OCI-LY1 (cell line): ENCODE results near the gene MAP2K6.
"Not testable (repeated sequence)": the region's sequence is repeated elsewhere in the genome, so short reads cannot be mapped to it uniquely, and the experiment has no call there.

ENCODE experiments used
- H2AFZ ChIP-seq: fragments of 200-600 bp; sonication (generic), shearing (Covaris generic); 2 replicates; pipeline ENCODE4 v1.6.0; 2014; ENCODE audit warnings: antibody characterized with exemption, mild to moderate bottlenecking, low read length
- H3F3A ChIP-seq: fragments of 200-600 bp; sonication (generic), shearing (Covaris generic); 2 replicates; pipeline ENCODE4 v1.6.0; 2014; ENCODE audit warnings: mild to moderate bottlenecking, antibody characterized with exemption, low read length, moderate library complexity; ENCODE audit not compliant: insufficient read depth
- H3K27ac ChIP-seq: fragments of 200-600 bp; sonication (generic); 2 replicates; pipeline ENCODE4 v1.5.1; 2014; ENCODE audit warnings: low read length, mixed run types, mild to moderate bottlenecking, low read depth; ENCODE audit not compliant: poor library complexity, severe bottlenecking
- H3K27me3 ChIP-seq: fragments of 200-600 bp; sonication (generic); 2 replicates; pipeline ENCODE4 v1.6.0; 2014; ENCODE audit warnings: antibody characterized with exemption, mild to moderate bottlenecking, low read length, moderate library complexity; ENCODE audit not compliant: insufficient read depth
- H3K36me3 ChIP-seq: fragments of 200-600 bp; sonication (generic); 2 replicates; pipeline ENCODE4 v1.6.1; 2014; ENCODE audit warnings: mild to moderate bottlenecking, antibody characterized with exemption, low read length, moderate library complexity, mixed read lengths; ENCODE audit not compliant: insufficient read depth
- H3K4me1 ChIP-seq: fragments of 200-600 bp; sonication (generic); 2 replicates; pipeline ENCODE4 v1.5.1; 2014; ENCODE audit warnings: mild to moderate bottlenecking, low read length, moderate library complexity; ENCODE audit not compliant: insufficient read depth, severe bottlenecking
- H3K4me2 ChIP-seq: fragments of 200-600 bp; sonication (generic), shearing (Covaris generic); 2 replicates; pipeline ENCODE4 v1.6.1; 2014; ENCODE audit warnings: low read length
- H3K4me3 ChIP-seq: fragments of 200-600 bp; sonication (generic); 2 replicates; pipeline ENCODE4 v1.5.1; 2014; ENCODE audit warnings: low read length, low read depth, mild to moderate bottlenecking, mixed read lengths; ENCODE audit not compliant: poor library complexity, severe bottlenecking
- H3K79me2 ChIP-seq: fragments of 200-600 bp; shearing (Covaris generic); 2 replicates; pipeline ENCODE4 v1.6.1; 2016; ENCODE audit warnings: mixed run types, low read length, mixed read lengths; ENCODE audit not compliant: insufficient read depth
- H3K9ac ChIP-seq: fragments of 200-600 bp; sonication (generic), shearing (Covaris generic); 2 replicates; pipeline ENCODE4 v1.6.1; 2014; ENCODE audit warnings: mild to moderate bottlenecking, low read length, mixed read lengths
- H3K9me2 ChIP-seq: fragments of 200-600 bp; sonication (generic), shearing (Covaris generic); 2 replicates; pipeline ENCODE4 v1.6.1; 2014; ENCODE audit warnings: low read depth, mild to moderate bottlenecking, low read length, mixed read lengths
- H3K9me3 ChIP-seq: fragments of 200-600 bp; shearing (Covaris generic); 2 replicates; pipeline ENCODE4 v1.6.1; 2014; ENCODE audit warnings: low read length, mixed read lengths
- H4K20me1 ChIP-seq: fragments of 200-600 bp; sonication (generic), shearing (Covaris generic); 2 replicates; pipeline ENCODE4 v1.6.0; 2016; ENCODE audit warnings: mild to moderate bottlenecking, low read length; ENCODE audit not compliant: insufficient read depth
- CTCF ChIP-seq: fragments of 200-600 bp; sonication (generic), shearing (Covaris generic); IDR thresholded peaks from 2 replicates; pipeline ENCODE4 v1.5.1; 2017; ENCODE audit warnings: mild to moderate bottlenecking, antibody characterized with exemption, low read length, moderate library complexity, mixed read lengths
- EZH2 ChIP-seq: fragments of 200-600 bp; sonication (generic), shearing (Covaris generic); IDR thresholded peaks from 2 replicates; pipeline ENCODE4 v1.8.0; 2017; ENCODE audit warnings: borderline replicate concordance, mixed run types, mild to moderate bottlenecking, antibody characterized with exemption, low read length, moderate library complexity, mixed read lengths

MAP2K6 gene

DNA sequence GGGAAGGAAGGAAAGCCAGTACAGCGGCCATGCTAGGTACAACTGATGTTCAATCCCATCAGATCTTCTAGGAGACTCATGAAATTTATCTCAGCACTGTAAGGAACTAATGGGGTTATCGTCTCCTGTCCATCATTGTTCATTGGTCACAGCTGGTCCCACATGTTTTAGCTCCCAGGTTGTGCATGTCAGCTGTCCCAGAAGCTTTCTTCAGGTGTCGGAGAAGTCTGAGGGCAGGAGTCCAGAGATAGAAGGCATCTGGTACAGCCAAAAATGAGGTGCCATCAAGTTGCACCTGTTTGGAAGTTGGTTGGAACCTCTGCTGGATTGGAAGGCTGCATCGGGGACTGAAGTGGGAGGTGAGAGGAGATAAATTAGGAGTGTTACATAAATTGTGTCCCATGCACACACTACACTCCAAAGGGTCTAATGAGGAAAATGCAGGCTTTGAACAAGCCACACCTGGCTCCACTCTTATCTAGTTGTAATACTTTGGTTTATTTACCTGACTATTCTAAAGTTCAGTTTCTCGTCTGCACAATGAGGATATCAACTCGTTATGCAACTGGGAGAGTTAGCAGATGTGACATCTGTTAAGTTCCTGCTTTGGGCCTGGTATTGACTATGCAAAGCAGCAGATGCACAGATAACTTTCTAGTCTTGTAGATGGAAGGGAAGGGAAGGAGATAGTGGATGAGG is 62.9 kb downstream of the MAP2K6 start:
- H3K4me1 ChIP-seq, result no peaks in the 10 kb centered on the region
- H3K79me2 ChIP-seq, result no peaks in the 10 kb centered on the region
- no peak overlapping the region for H3K4me3 ChIP-seq
- H4K20me1 ChIP-seq, result no peaks in the 10 kb centered on the region
- H3K9ac ChIP-seq, result no peak overlapping the region
- no peaks in the 10 kb centered on the region for H3K9me3 ChIP-seq
- H2AFZ ChIP-seq, result no peak overlapping the region
- no peaks in the 10 kb centered on the region for H3K27me3 ChIP-seq
- H3K36me3 ChIP-seq, result no peaks in the 10 kb centered on the region
- no peak overlapping the region for H3K4me2 ChIP-seq
- TF ChIP-seq EZH2 (no peak), CTCF (no peak)
- H3K9me2 ChIP-seq, result no peaks in the 10 kb centered on the region
- no peak overlapping the region for H3K27ac ChIP-seq
- no peaks in the 10 kb centered on the region for H3F3A ChIP-seq

DNA sequence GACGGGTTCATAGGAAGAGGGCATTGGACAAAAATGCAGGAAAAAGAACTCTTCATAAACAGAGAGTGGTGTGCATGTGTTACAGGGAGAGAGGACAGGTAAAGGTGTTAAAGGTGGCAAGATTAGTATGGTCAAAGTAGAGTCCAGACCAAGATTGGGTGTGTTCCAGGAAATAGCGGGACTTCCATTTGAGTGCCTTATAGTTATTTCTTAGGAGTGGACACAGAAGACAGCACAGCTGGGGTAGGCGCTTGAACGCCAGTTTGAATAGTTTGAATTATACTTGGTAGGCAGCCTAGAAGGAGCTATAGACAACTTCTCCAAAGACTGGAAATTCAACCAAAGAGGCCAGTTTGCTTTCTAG is 63.4 kb downstream of the MAP2K6 start:
- TF ChIP-seq CTCF (no peak), EZH2 (no peak)
- Histone ChIP-seq H3K4me1 (no peaks in the 10 kb centered on the region), H3K4me2 (no peak overlapping the region)

GRCh38 chr17:69478916-69479315 is 64.4 kb downstream of the MAP2K6 start:
- H3K27ac ChIP-seq, result no peak overlapping the region
- no peaks in the 10 kb centered on the region for H3K27me3 ChIP-seq
- no peaks in the 10 kb centered on the region for H3K79me2 ChIP-seq
- no peak overlapping the region for H3K4me3 ChIP-seq
- no peaks in the 10 kb centered on the region for H3K36me3 ChIP-seq
- H3K9me3 ChIP-seq, result no peaks in the 10 kb centered on the region
- no peak overlapping the region for H3K9ac ChIP-seq
- H2AFZ ChIP-seq, result no peak overlapping the region
- no peaks in the 10 kb centered on the region for H3F3A ChIP-seq
- no peak for TF ChIP-seq CTCF
- TF ChIP-seq EZH2, result no peak
- no peaks in the 10 kb centered on the region for H3K4me1 ChIP-seq
- no peaks in the 10 kb centered on the region for H3K9me2 ChIP-seq
- H4K20me1 ChIP-seq, result no peaks in the 10 kb centered on the region
- H3K4me2 ChIP-seq, result no peak overlapping the region

More for the DNA sequence above, 63.4 kb downstream of the MAP2K6 start:
- H4K20me1 ChIP-seq, result no peaks in the 10 kb centered on the region
- no peak overlapping the region for H3K4me3 ChIP-seq
- H3K27me3 ChIP-seq, result no peaks in the 10 kb centered on the region
- no peaks in the 10 kb centered on the region for H3K9me3 ChIP-seq
- no peak overlapping the region for H3K27ac ChIP-seq
- no peak overlapping the region for H3K9ac ChIP-seq
- H3K79me2 ChIP-seq, result no peaks in the 10 kb centered on the region
- H3K9me2 ChIP-seq, result no peaks in the 10 kb centered on the region
- H3F3A ChIP-seq, result no peaks in the 10 kb centered on the region
- H2AFZ ChIP-seq, result no peak overlapping the region
- H3K36me3 ChIP-seq, result no peaks in the 10 kb centered on the region

GRCh38 chr17:69479756-69480155 is 65.3 kb downstream of the MAP2K6 start:
- not testable (repeated sequence) for H3K27me3 ChIP-seq, H3K9me3 ChIP-seq, H3K27ac ChIP-seq

More at GRCh38 chr17:69479756-69480155, 65.3 kb downstream of the MAP2K6 start:
- not testable (repeated sequence) for H3K4me1 ChIP-seq, H3K9ac ChIP-seq, H3K4me2 ChIP-seq, H2AFZ ChIP-seq, H3F3A ChIP-seq, H4K20me1 ChIP-seq, H3K36me3 ChIP-seq, H3K79me2 ChIP-seq, H3K9me2 ChIP-seq, H3K4me3 ChIP-seq
